ENCODE measurements around the gene HTR1B. TPM values are rescaled to one million over a fixed set of nuclear protein-coding genes. Genes with fewer than 3 reads are reported as not detected.

Gene HTR1B
- total RNA-seq, 2 donors from 2014 or later, result not detected

- H3K27me3 Mint-ChIP-seq, result no peaks in the 10 kb centered on the region
Measured at GRCh38 chr6:77440206-77440976, 22.9 kb downstream of the HTR1B start.

GRCh38 chr6:77433888-77434287 lies 29.4 kb downstream of the HTR1B start:
- no peaks in the 10 kb centered on the region for H3K4me1 Mint-ChIP-seq

More at GRCh38 chr6:77440206-77440976, 22.9 kb downstream of the HTR1B start:
- H3K4me1 Mint-ChIP-seq, result no peaks in the 10 kb centered on the region
- H3K27ac Mint-ChIP-seq, result no peak overlapping the region
- H3K4me3 Mint-ChIP-seq, result no peak overlapping the region
- H3K36me3 Mint-ChIP-seq (ENCODE audit: low read depth), result no peaks in the 10 kb centered on the region
- ATAC-seq (replicated peaks), result no peak
- H3K9me3 Mint-ChIP-seq, result peaks cover 4% of the 10 kb centered on the region

GRCh38 chr6:77430504-77430903 lies 32.8 kb downstream of the HTR1B start:
- Mint-ChIP-seq H3K4me3 (no peak overlapping the region), H3K27ac (no peak overlapping the region), H3K27me3 (peaks cover 3% of the 10 kb centered on the region), H3K4me1 (no peaks in the 10 kb centered on the region), H3K9me3 (peaks cover 4% of the 10 kb centered on the region), H3K36me3 (ENCODE audit: low read depth) (no peaks in the 10 kb centered on the region)
- ATAC-seq (replicated peaks), result no peak

More at GRCh38 chr6:77433888-77434287, 29.4 kb downstream of the HTR1B start:
- no peak overlapping the region for H3K27ac Mint-ChIP-seq
- H3K4me3 Mint-ChIP-seq, result no peak overlapping the region
- no peak for ATAC-seq (replicated peaks)
- peaks cover 7% of the 10 kb centered on the region for H3K9me3 Mint-ChIP-seq
- H3K27me3 Mint-ChIP-seq, result peaks cover 3% of the 10 kb centered on the region
- H3K36me3 Mint-ChIP-seq (ENCODE audit: low read depth), result no peaks in the 10 kb centered on the region

GRCh38 chr6:77425671-77426070 lies 37.6 kb downstream of the HTR1B start:
- Mint-ChIP-seq H3K27ac (no peak overlapping the region), H3K4me1 (no peaks in the 10 kb centered on the region), H3K4me3 (no peak overlapping the region), H3K27me3 (no peaks in the 10 kb centered on the region), H3K36me3 (ENCODE audit: low read depth) (no peaks in the 10 kb centered on the region), H3K9me3 (peaks cover 4% of the 10 kb centered on the region)
- no peak for ATAC-seq (replicated peaks)

- no peaks in the 10 kb centered on the region for H3K27me3 Mint-ChIP-seq
- H3K4me3 Mint-ChIP-seq, result no peak overlapping the region
- no peaks in the 10 kb centered on the region for H3K36me3 Mint-ChIP-seq (ENCODE audit: low read depth)
- no peak overlapping the region for H3K27ac Mint-ChIP-seq
- no peak for ATAC-seq (replicated peaks)
- H3K9me3 Mint-ChIP-seq, result peaks cover 2% of the 10 kb centered on the region
- no peaks in the 10 kb centered on the region for H3K4me1 Mint-ChIP-seq
Measured at GRCh38 chr6:77425216-77425615, 38.1 kb downstream of the HTR1B start.

- no peak overlapping the region for H3K27ac Mint-ChIP-seq
- no peak for ATAC-seq (replicated peaks)
- no peaks in the 10 kb centered on the region for H3K27me3 Mint-ChIP-seq
- H3K4me3 Mint-ChIP-seq, result no peak overlapping the region
- H3K4me1 Mint-ChIP-seq, result no peaks in the 10 kb centered on the region
- no peaks in the 10 kb centered on the region for H3K9me3 Mint-ChIP-seq
- H3K36me3 Mint-ChIP-seq (ENCODE audit: low read depth), result no peaks in the 10 kb centered on the region
Measured at GRCh38 chr6:77424761-77425160, 38.5 kb downstream of the HTR1B start.

- no peak overlapping the region for H3K4me3 Mint-ChIP-seq
- no peaks in the 10 kb centered on the region for H3K36me3 Mint-ChIP-seq (ENCODE audit: low read depth)
- no peaks in the 10 kb centered on the region for H3K4me1 Mint-ChIP-seq
- H3K27me3 Mint-ChIP-seq, result no peaks in the 10 kb centered on the region
- no peak for ATAC-seq (replicated peaks)
- no peaks in the 10 kb centered on the region for H3K9me3 Mint-ChIP-seq
- no peak overlapping the region for H3K27ac Mint-ChIP-seq
Measured at GRCh38 chr6:77416839-77417238, 46.5 kb downstream of the HTR1B start.

GRCh38 chr6:77415706-77416105 lies 47.6 kb downstream of the HTR1B start:
- H3K27ac Mint-ChIP-seq, result no peak overlapping the region
- no peaks in the 10 kb centered on the region for H3K9me3 Mint-ChIP-seq
- H3K4me3 Mint-ChIP-seq, result no peak overlapping the region
- no peaks in the 10 kb centered on the region for H3K27me3 Mint-ChIP-seq
- no peaks in the 10 kb centered on the region for H3K4me1 Mint-ChIP-seq
- H3K36me3 Mint-ChIP-seq (ENCODE audit: low read depth), result no peaks in the 10 kb centered on the region
- no peak for ATAC-seq (replicated peaks)

Other genes starting within 250 kb of the HTR1B start
- gene MEI4, start 189.5 kb upstream of the HTR1B start, total RNA-seq, result not detected

All from activated T-helper 17 cell treated with anti-CD3 and anti-CD28 coated beads, Interleukin-2, amount 50 U/mL, for 72 hours (primary cell).